K562 (cell line): ENCODE data around the gene RIPPLY3. TPM values are rescaled to one million over a fixed set of nuclear protein-coding genes. Genes with fewer than 3 reads are reported as not detected.

ENCODE experiments used
- DDX20 ChIP-seq: fragments of 450-650 bp; IDR thresholded peaks from 2 replicates; pipeline ENCODE4 v1.6.1; 2016; ENCODE audit warnings: missing genetic modification characterization, low read depth, mild to moderate bottlenecking, missing compliant biosample characterization, moderate library complexity
- DNMT1 ChIP-seq: fragments of 450-650 bp; IDR thresholded peaks from 2 replicates; pipeline ENCODE4 v1.6.1; 2016; ENCODE audit warnings: antibody characterized with exemption, mild to moderate bottlenecking
- DPF2 ChIP-seq: fragments of 450-650 bp; IDR thresholded peaks from 2 replicates; pipeline ENCODE4 v1.6.1; 2016
- ELF4 ChIP-seq: fragments of 450-650 bp; formaldehyde crosslinking; IDR thresholded peaks from 2 replicates; pipeline ENCODE4 v1.4.0; 2022; ENCODE audit warnings: missing genetic modification characterization
- FOXK2 ChIP-seq, 2 experiments: fragments of 450-650 bp; IDR thresholded peaks in 1 of 2; conservative IDR thresholded peaks in 1 of 2; 2 replicates each; pipeline ENCODE4 v1.6.1; 2016; ENCODE audit warnings: low read depth in 2 of 2, mild to moderate bottlenecking in 1 of 2
- GABPB1 ChIP-seq: sonication (generic); formaldehyde crosslinking; IDR thresholded peaks from 2 replicates; pipeline ENCODE4 v1.8.0; 2022; ENCODE audit warnings: mild to moderate bottlenecking, missing genetic modification reagents
- GATAD2A ChIP-seq: fragments of 450-650 bp; IDR thresholded peaks from 2 replicates; pipeline ENCODE4 v1.6.1; 2017
- MIER1 ChIP-seq: fragments of 450-650 bp; IDR thresholded peaks from 2 replicates; pipeline ENCODE4 v1.6.1; 2016; ENCODE audit warnings: antibody characterized with exemption, mild to moderate bottlenecking, low read depth
- MYNN ChIP-seq, 2 experiments: sonication (generic); formaldehyde crosslinking in 1 of 2; IDR thresholded peaks; 2 replicates each; pipeline versions ENCODE4 v1.5.0 to v1.6.1; 2016 to 2020; ENCODE audit warnings: antibody characterized with exemption in 1 of 2, missing genetic modification reagents in 1 of 2
- RFX5 ChIP-seq: IDR thresholded peaks from 2 replicates; pipeline ENCODE4 v1.6.1; 2011; ENCODE audit warnings: low read depth, mild to moderate bottlenecking, improper control_type of control experiment, low read length
- SMARCC2 ChIP-seq: fragments of 450-650 bp; IDR thresholded peaks from 2 replicates; pipeline ENCODE4 v1.6.1; 2017; ENCODE audit warnings: antibody characterized with exemption, moderate library complexity, mild to moderate bottlenecking, low read depth
- SMC3 ChIP-seq: conservative IDR thresholded peaks from 2 replicates; pipeline ENCODE4 v1.6.1; 2011; ENCODE audit warnings: low read depth, low read length, improper control_type of control experiment; ENCODE audit not compliant: insufficient read depth
- SREBF2 ChIP-seq: sonication (generic); formaldehyde crosslinking; IDR thresholded peaks from 2 replicates; pipeline ENCODE4 v1.4.0; 2020; ENCODE audit warnings: mild to moderate bottlenecking, missing genetic modification reagents
- STAT5B ChIP-seq: fragments of 250-450 bp; sonication (Bioruptor Pico); IDR thresholded peaks from 2 replicates; pipeline ENCODE4 v1.8.0; 2021; ENCODE audit warnings: mild to moderate bottlenecking, inconsistent platforms
- TAF15 ChIP-seq: fragments of 200-400 bp; formaldehyde crosslinking; IDR thresholded peaks from 2 replicates; pipeline ENCODE4 v1.6.1; 2017; ENCODE audit warnings: mild to moderate bottlenecking, low read depth, low read length, moderate library complexity
- ZNF12 ChIP-seq: sonication (generic); formaldehyde crosslinking; IDR thresholded peaks from 2 replicates; pipeline ENCODE4 v1.4.0; 2020; ENCODE audit warnings: mild to moderate bottlenecking, missing genetic modification reagents
- ZNF133 ChIP-seq: fragments of 250-450 bp; sonication (Bioruptor Pico); IDR thresholded peaks from 2 replicates; pipeline ENCODE4 v1.4.0; 2020; ENCODE audit warnings: mild to moderate bottlenecking
- ZNF77 ChIP-seq: fragments of 250-450 bp; sonication (Bioruptor Pico); IDR thresholded peaks from 2 replicates; pipeline ENCODE4 v1.5.0; 2020
- polyA plus RNA-seq, 8 experiments: library from polyadenylated mRNA; depleted of rRNA in 4 of 8; stranded (reverse) in 5 of 8; unstranded in 3 of 8; fragments of >200 nt; fragmentation: Nextera tagmentation in 2 of 8; fragmentation: Illumina TruSeq in 1 of 8; extraction: Ambion mirVana in 2 of 8; extraction: Trizol in 1 of 8; gene quantifications; 2 replicates each; pipeline versions ENCODE4 v1.2.1 to v1.2.3, GENCODE V29; 2011 to 2014; ENCODE audit warnings: inconsistent platforms in 1 of 8, missing spikeins in 1 of 8
- total RNA-seq, 7 experiments: library from RNA; depleted of rRNA in 6 of 7; stranded (reverse); fragments of >200 nt in 6 of 7; fragmentation: Illumina TruSeq in 2 of 7; extraction: Trizol in 2 of 7; gene quantifications; 2 replicates each; pipeline versions ENCODE4 v1.2.1 to v1.2.3, GENCODE V29; 2011 to 2021; ENCODE audit warnings: low replicate concordance in 1 of 7
- TF ChIP-seq, protein P1 (sequence below): conservative IDR thresholded peaks from 2 replicates; pipeline ENCODE4 v1.6.1; 2011; ENCODE audit warnings: low read depth, mild to moderate bottlenecking, low read length; ENCODE audit not compliant: control insufficient read depth
- TF ChIP-seq, protein P2 (sequence below): sonication (generic); formaldehyde crosslinking; IDR thresholded peaks from 2 replicates; pipeline ENCODE4 v1.8.0; 2022; ENCODE audit warnings: missing genetic modification reagents, mild to moderate bottlenecking, moderate library complexity, borderline replicate concordance
- TF ChIP-seq, protein P3 (sequence below), 3 experiments: fragments of 200-800 bp in 1 of 3; sonication (Bioruptor generic) in 1 of 3; sonication (generic) in 1 of 3; formaldehyde crosslinking in 1 of 3; IDR thresholded peaks; 2 replicates each; pipeline versions ENCODE4 v1.6.1 to v1.8.0; 2016 to 2022; ENCODE audit warnings: mild to moderate bottlenecking in 2 of 3, missing compliant biosample characterization in 2 of 3, missing genetic modification characterization in 2 of 3, missing genetic modification reagents in 1 of 3
- TF ChIP-seq, protein P4 (sequence below): sonication (generic); formaldehyde crosslinking; IDR thresholded peaks from 2 replicates; pipeline ENCODE4 v1.8.0; 2022; ENCODE audit warnings: mild to moderate bottlenecking, low read depth, missing genetic modification reagents
- TF ChIP-seq, protein P5 (sequence below): fragments of 450-650 bp; conservative IDR thresholded peaks from 2 replicates; pipeline ENCODE4 v1.6.1; 2016; ENCODE audit warnings: missing genetic modification characterization, low read depth, mild to moderate bottlenecking, control low read depth, missing compliant biosample characterization

The RIPPLY3 gene
- total and polyA plus RNA-seq, 9 of the 15 experiments (the other 6 are each of a cell fraction or from before 2014, with no cell fraction given): not detected

DNA sequence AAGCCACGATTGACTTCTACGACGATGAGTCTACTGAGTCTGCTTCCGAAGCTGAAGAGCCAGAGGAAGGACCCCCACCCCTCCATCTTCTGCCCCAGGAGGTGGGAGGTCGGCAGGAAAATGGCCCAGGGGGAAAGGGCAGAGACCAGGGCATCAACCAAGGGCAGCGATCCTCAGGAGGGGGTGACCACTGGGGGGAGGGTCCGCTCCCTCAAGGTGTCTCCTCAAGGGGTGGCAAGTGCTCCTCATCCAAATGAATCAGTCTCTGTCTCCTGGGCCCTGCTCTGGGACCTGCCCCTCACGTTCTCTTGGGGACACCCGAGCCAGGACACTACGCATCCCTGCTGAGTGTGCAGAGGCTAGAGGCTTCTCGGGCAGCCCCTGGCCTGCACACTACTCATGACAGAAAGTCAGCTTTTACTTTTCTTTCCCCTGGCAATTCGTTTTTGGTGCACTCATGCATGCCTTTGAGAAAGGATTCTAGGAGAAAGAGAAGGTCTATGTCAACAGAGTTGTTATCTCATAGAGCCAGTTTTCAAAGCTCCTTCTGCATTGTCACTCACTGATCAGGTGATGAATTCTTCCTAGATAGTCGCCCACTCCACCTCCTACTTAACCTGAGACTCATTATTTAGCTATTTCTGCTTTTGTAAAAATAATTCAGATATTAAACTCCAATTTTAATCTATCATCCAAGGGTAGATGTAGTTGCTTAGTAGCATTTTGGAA is 11.6 kb downstream of the RIPPLY3 start (continued):
- TF ChIP-seq ZNF133 (CRISPR knock-in tag): no peak
- TF ChIP-seq MIER1: no peak
- no peak for TF ChIP-seq DNMT1
- no peak for TF ChIP-seq ZNF12 (CRISPR knock-in tag)
- TF ChIP-seq, protein P1, sequence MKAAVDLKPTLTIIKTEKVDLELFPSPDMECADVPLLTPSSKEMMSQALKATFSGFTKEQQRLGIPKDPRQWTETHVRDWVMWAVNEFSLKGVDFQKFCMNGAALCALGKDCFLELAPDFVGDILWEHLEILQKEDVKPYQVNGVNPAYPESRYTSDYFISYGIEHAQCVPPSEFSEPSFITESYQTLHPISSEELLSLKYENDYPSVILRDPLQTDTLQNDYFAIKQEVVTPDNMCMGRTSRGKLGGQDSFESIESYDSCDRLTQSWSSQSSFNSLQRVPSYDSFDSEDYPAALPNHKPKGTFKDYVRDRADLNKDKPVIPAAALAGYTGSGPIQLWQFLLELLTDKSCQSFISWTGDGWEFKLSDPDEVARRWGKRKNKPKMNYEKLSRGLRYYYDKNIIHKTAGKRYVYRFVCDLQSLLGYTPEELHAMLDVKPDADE: no peak
- TF ChIP-seq, protein P2, sequence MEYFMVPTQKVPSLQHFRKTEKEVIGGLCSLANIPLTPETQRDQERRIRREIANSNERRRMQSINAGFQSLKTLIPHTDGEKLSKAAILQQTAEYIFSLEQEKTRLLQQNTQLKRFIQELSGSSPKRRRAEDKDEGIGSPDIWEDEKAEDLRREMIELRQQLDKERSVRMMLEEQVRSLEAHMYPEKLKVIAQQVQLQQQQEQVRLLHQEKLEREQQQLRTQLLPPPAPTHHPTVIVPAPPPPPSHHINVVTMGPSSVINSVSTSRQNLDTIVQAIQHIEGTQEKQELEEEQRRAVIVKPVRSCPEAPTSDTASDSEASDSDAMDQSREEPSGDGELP (CRISPR knock-in tag): 0 out of 2 replicates have a peak, but pooled peaks have one; percentile 20
- TF ChIP-seq SMC3: no peak
- TF ChIP-seq ELF4 (CRISPR knock-in tag): no peak
- TF ChIP-seq, protein P3, sequence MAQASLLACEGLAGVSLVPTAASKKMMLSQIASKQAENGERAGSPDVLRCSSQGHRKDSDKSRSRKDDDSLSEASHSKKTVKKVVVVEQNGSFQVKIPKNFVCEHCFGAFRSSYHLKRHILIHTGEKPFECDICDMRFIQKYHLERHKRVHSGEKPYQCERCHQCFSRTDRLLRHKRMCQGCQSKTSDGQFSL (CRISPR knock-in tag; IDR thresholded peaks at IDR 0.05): no peak
- TF ChIP-seq, protein P3 (tag; IDR thresholded peaks at IDR 0.05): no peak
- peak; percentile 71; the same call in 1 of the 2 replicates for TF ChIP-seq SMARCC2
- TF ChIP-seq FOXK2 (conservative IDR thresholded peaks at IDR 0.05 in 1 of 2, IDR thresholded peaks at IDR 0.05 in 1 of 2; ENCODE audit: low read depth in 2 of 2): peak; percentile 59 to 74; a peak in 2 of 4 replicates
- TF ChIP-seq SREBF2 (CRISPR knock-in tag): no peak
- TF ChIP-seq GATAD2A: 0 out of 2 replicates have a peak, but pooled peaks have one; percentile 48
- TF ChIP-seq MYNN (IDR thresholded peaks at IDR 0.05): no peak
- TF ChIP-seq MYNN (CRISPR knock-in tag; IDR thresholded peaks at IDR 0.05): no peak
- TF ChIP-seq, protein P4, sequence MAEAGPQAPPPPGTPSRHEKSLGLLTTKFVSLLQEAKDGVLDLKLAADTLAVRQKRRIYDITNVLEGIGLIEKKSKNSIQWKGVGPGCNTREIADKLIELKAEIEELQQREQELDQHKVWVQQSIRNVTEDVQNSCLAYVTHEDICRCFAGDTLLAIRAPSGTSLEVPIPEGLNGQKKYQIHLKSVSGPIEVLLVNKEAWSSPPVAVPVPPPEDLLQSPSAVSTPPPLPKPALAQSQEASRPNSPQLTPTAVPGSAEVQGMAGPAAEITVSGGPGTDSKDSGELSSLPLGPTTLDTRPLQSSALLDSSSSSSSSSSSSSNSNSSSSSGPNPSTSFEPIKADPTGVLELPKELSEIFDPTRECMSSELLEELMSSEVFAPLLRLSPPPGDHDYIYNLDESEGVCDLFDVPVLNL: no peak
- no peak for TF ChIP-seq RFX5
- TF ChIP-seq DDX20 (tag): no peak
- no peak for TF ChIP-seq TAF15
- no peak for TF ChIP-seq ZNF77
- TF ChIP-seq DPF2: peak; percentile 94
- no peak for TF ChIP-seq STAT5B (CRISPR knock-in tag)
- no peak for TF ChIP-seq GABPB1
- TF ChIP-seq, protein P5, sequence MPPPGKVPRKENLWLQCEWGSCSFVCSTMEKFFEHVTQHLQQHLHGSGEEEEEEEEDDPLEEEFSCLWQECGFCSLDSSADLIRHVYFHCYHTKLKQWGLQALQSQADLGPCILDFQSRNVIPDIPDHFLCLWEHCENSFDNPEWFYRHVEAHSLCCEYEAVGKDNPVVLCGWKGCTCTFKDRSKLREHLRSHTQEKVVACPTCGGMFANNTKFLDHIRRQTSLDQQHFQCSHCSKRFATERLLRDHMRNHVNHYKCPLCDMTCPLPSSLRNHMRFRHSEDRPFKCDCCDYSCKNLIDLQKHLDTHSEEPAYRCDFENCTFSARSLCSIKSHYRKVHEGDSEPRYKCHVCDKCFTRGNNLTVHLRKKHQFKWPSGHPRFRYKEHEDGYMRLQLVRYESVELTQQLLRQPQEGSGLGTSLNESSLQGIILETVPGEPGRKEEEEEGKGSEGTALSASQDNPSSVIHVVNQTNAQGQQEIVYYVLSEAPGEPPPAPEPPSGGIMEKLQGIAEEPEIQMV (tag): no peak
